A673 (cell line): Measurements from ENCODE around the gene CLEC3A. TPM values are rescaled to one million over a fixed set of nuclear protein-coding genes. Genes with fewer than 3 reads are reported as not detected.

ENCODE experiments used
- BruUV-seq: library from RNA; stranded (reverse); fragments of 400-500 nt; replicated peaks from 2 replicates; lab custom pipeline; 2021; lab: Mats Ljungman, UMichigan
- CTCF ChIA-PET: fragments of 300-600 bp; sonication (Branson Sonifier 250); formaldehyde crosslinking; loops from one replicate; lab custom pipeline; 2022; ENCODE audit warnings: antibody characterized with exemption; lab: Charles Lee
- POLR2A ChIA-PET: fragments of 300-600 bp; sonication (Branson Sonifier 250); formaldehyde crosslinking; loops from one replicate; lab custom pipeline; 2022; ENCODE audit warnings: antibody characterized with exemption; ENCODE audit not compliant: low non-redundant PET; lab: Charles Lee
- DNase-seq: peaks from one replicate; pipeline ENCODE4 v3.0.0-alpha.2; 2015; ENCODE audit warnings: low spot score
- H3K27ac ChIP-seq: fragments of 200-600 bp; sonication (generic); 2 replicates; pipeline ENCODE4 v1.5.1; 2016; ENCODE audit warnings: mixed run types, low read depth, mild to moderate bottlenecking, mixed read lengths, antibody characterized with exemption, low read length; ENCODE audit not compliant: poor library complexity, severe bottlenecking
- H3K27me3 ChIP-seq: fragments of 200-600 bp; sonication (generic); replicated peaks from 2 replicates; pipeline ENCODE4 v1.6.1; 2017; ENCODE audit warnings: mixed run types, low read depth, mild to moderate bottlenecking, mixed read lengths, antibody characterized with exemption, low read length; ENCODE audit not compliant: insufficient read depth, poor library complexity
- H3K36me3 ChIP-seq: fragments of 200-600 bp; sonication (generic); 2 replicates; pipeline ENCODE4 v1.6.1; 2016; ENCODE audit warnings: mixed run types, mild to moderate bottlenecking, mixed read lengths, antibody characterized with exemption, low read length; ENCODE audit not compliant: insufficient read depth, poor library complexity, severe bottlenecking
- H3K4me1 ChIP-seq: fragments of 200-600 bp; sonication (generic); 2 replicates; pipeline ENCODE4 v1.6.1; 2017; ENCODE audit warnings: mixed run types, mild to moderate bottlenecking, mixed read lengths, antibody characterized with exemption, low read length; ENCODE audit not compliant: insufficient read depth, poor library complexity, severe bottlenecking
- H3K4me3 ChIP-seq: fragments of 200-600 bp; sonication (generic); 2 replicates; pipeline ENCODE4 v1.5.1; 2016; ENCODE audit warnings: low read depth, mixed run types, mild to moderate bottlenecking, mixed read lengths, low read length; ENCODE audit not compliant: poor library complexity, severe bottlenecking
- H3K9me3 ChIP-seq: fragments of 200-600 bp; sonication (generic); 2 replicates; pipeline ENCODE4 v1.6.1; 2016; ENCODE audit warnings: mixed run types, low read depth, mild to moderate bottlenecking, mixed read lengths, antibody characterized with exemption, low read length; ENCODE audit not compliant: poor library complexity, severe bottlenecking
- EZH2 ChIP-seq: fragments of 200-600 bp; sonication (generic); IDR thresholded peaks from 2 replicates; pipeline ENCODE4 v1.6.1; 2017; ENCODE audit warnings: borderline replicate concordance, low read depth, mild to moderate bottlenecking, mixed read lengths, antibody characterized with exemption, low read length; ENCODE audit not compliant: poor library complexity, severe bottlenecking
- intact Hi-C: fragments of 100-400 bp; cut with micrococcal nuclease; formaldehyde crosslinking; loops from one replicate; pipeline ENCODE4 v1.10.0; 2022; ENCODE audit not compliant: unreplicated experiment
- total RNA-seq: library from RNA; stranded (reverse); gene quantifications from 2 replicates; pipeline ENCODE4 v1.2.3, GENCODE V29; 2021
- TF ChIP-seq, protein P1 (sequence below): fragments of 300-800, 200-600 bp; sonication (generic); conservative IDR thresholded peaks from 2 replicates; pipeline ENCODE4 v1.5.1; 2017; ENCODE audit warnings: low read depth, mild to moderate bottlenecking, antibody characterized with exemption, low read length, moderate library complexity, mixed read lengths

Gene CLEC3A
- total RNA-seq, 1 experiment from 2014 or later = not detected

DNA sequence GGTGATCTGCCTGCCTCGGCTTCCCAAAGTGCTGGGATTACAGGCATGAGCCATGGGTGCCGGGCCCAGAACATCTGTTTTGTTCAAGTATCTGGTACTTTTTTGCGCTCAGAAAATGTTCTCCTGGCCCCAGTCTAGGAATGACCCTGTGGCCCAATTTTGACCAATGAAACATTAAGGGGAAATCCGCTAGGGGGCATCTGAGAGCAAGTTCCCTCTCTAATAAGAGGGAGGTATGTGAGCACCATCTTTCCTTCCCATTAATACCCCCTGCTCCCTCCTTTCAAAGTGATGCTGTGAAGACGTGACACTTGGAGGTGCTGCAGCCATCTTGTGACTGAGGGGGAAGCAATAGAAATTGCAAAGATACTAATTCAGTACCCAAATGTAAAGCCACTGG, 16.5 kb upstream of the CLEC3A start:
- H3K4me1 ChIP-seq = no peaks in the 10 kb centered on the region
- no peak overlapping the region for H3K4me3 ChIP-seq
- no peaks in the 10 kb centered on the region for H3K9me3 ChIP-seq
- no peak overlapping the region for H3K27ac ChIP-seq
- no TSS peak for BruUV-seq
- DNase-seq = no peak
- H3K36me3 ChIP-seq = no peaks in the 10 kb centered on the region
- H3K27me3 ChIP-seq = no peaks in the 10 kb centered on the region
- TF ChIP-seq EZH2 = no peak
- TF ChIP-seq, protein P1, sequence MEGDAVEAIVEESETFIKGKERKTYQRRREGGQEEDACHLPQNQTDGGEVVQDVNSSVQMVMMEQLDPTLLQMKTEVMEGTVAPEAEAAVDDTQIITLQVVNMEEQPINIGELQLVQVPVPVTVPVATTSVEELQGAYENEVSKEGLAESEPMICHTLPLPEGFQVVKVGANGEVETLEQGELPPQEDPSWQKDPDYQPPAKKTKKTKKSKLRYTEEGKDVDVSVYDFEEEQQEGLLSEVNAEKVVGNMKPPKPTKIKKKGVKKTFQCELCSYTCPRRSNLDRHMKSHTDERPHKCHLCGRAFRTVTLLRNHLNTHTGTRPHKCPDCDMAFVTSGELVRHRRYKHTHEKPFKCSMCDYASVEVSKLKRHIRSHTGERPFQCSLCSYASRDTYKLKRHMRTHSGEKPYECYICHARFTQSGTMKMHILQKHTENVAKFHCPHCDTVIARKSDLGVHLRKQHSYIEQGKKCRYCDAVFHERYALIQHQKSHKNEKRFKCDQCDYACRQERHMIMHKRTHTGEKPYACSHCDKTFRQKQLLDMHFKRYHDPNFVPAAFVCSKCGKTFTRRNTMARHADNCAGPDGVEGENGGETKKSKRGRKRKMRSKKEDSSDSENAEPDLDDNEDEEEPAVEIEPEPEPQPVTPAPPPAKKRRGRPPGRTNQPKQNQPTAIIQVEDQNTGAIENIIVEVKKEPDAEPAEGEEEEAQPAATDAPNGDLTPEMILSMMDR = peak; percentile 36
- CTCF ChIA-PET = no interaction called here
- intact Hi-C loops = loop anchor here (5.0 kb wide), 1 partner anchor 91 kb away; the partner anchor contains the start of gene WWOX
- POLR2A ChIA-PET = no interaction called here

DNA sequence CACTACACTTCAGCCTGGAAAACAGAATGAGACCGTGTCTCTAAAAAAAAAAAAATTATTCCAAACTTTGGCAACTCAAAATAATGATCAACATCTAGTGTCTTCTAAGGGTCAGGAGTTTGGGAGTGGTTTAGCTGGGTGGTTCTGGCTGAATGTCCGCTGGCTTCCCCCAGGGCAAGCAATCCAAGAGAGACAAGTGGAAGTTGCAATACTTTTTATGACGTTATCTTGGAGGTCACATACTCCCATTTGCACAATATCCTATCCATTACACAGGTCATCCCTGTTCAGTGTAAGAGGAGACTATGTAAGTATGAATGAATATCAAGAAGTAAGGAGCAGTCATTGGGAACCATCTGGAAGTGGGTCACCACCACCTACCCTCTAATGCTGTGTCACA, 15.2 kb upstream of the CLEC3A start:
- no peak overlapping the region for H3K27ac ChIP-seq
- no peaks in the 10 kb centered on the region for H3K36me3 ChIP-seq
- no peaks in the 10 kb centered on the region for H3K27me3 ChIP-seq
- H3K9me3 ChIP-seq = no peaks in the 10 kb centered on the region
- ChIA-PET CTCF (no interaction called here), POLR2A (no interaction called here)
- BruUV-seq = no TSS peak
- intact Hi-C loops = loop anchor here (5.0 kb wide), 1 partner anchor 90 kb away; the partner anchor contains the start of gene WWOX
- no peaks in the 10 kb centered on the region for H3K4me1 ChIP-seq
- H3K4me3 ChIP-seq = no peak overlapping the region
- DNase-seq = no peak
- TF ChIP-seq, protein P1 = no peak
- TF ChIP-seq EZH2 = no peak

DNA sequence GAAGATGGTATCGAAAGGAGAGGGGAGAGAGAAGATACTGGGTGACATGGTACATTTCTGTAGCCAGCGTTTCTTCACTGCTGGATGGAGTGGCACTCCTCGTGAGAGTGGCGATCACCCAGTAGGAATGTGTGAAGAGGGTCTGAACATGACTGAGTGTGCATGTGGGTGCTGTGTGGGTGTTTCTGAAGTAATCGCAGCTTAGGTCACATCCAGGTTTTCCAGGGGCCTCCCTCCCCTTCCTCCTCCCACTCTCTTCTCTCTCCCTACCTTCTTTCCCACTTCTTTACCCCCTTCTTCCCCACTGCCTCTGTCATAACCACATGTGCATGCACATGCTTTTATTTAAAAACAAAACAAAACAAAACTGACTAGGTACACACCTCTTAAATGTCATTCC, 1.8 kb downstream of the CLEC3A start:
- H3K4me1 ChIP-seq = peaks cover 4% of the 10 kb centered on the region
- CTCF ChIA-PET = no interaction called here
- no peaks in the 10 kb centered on the region for H3K36me3 ChIP-seq
- no peak for TF ChIP-seq EZH2
- POLR2A ChIA-PET = no interaction called here
- no peak overlapping the region for H3K27ac ChIP-seq
- no peaks in the 10 kb centered on the region for H3K9me3 ChIP-seq
- no peak for DNase-seq
- no peak overlapping the region for H3K4me3 ChIP-seq
- BruUV-seq = no TSS peak
- no peaks in the 10 kb centered on the region for H3K27me3 ChIP-seq
- intact Hi-C loops = no loop called here

DNA sequence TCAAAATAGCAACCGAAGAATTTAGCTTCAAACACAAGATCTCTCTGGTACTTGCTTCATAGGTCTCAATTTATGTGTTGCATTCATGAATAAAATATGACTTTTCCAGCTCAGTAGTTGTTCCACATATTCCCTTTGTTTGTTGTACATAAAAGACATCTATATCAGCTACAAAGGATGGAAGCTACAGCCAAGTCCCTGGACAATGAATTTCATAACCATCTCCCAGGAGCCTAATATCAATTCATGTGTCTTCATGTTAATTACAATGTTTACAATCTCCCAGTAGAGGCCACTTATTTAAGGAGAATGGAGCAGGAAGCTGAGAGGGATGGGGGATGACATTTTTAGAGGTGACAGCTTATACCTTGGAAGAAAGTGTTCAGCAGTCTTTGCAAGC, 3.3 kb downstream of the CLEC3A start:
- POLR2A ChIA-PET = no interaction called here

More for the DNA sequence above, 3.3 kb downstream of the CLEC3A start:
- no peak overlapping the region for H3K4me3 ChIP-seq
- no peak for DNase-seq
- H3K27ac ChIP-seq = no peak overlapping the region
- no peaks in the 10 kb centered on the region for H3K9me3 ChIP-seq
- peaks cover 4% of the 10 kb centered on the region for H3K4me1 ChIP-seq
- no peaks in the 10 kb centered on the region for H3K27me3 ChIP-seq
- TF ChIP-seq, protein P1 = no peak
- no peak for TF ChIP-seq EZH2
- no peaks in the 10 kb centered on the region for H3K36me3 ChIP-seq
- intact Hi-C loops = no loop called here
- no TSS peak for BruUV-seq
- CTCF ChIA-PET = no interaction called here
